Activated CD4-positive, alpha-beta T cell treated with anti-CD3 and anti-CD28 coated beads, Interleukin-2, Interleukin-4, amounts not matched to agents 100 ng/mL and 50 ng/mL, durations not matched to agents 16 hours and 8 hours (primary cell): ENCODE results near the gene AGK.
"Not testable (repeated sequence)": the region's sequence is repeated elsewhere in the genome, so short reads cannot be mapped to it uniquely, and the experiment has no call there.

Source experiments
- DNase-seq: peaks from one replicate; pipeline ENCODE4 v3.0.0-alpha.2; 2020; ENCODE audit warnings: low spot score

AGK gene

DNA sequence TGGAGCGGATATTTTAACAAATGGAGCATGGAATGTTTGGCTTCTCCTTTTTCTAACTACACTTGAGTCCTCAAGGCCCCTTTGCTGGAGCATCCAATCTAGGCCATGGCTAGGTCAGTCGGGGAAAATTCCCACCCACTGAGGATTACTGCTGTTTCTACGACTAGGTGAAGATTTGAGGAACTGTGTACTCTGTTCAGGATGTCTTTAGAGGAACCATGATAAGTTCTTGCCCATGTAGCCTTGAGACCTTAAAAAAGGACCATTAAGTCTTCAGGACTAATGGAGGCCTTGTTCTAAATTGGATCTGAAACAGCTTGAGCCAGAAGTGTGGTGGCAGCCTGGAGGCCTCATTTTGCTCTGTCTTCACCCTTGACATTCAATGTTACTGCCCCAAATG is 6.2 kb downstream of the AGK start:
- DNase-seq: no peak

DNA sequence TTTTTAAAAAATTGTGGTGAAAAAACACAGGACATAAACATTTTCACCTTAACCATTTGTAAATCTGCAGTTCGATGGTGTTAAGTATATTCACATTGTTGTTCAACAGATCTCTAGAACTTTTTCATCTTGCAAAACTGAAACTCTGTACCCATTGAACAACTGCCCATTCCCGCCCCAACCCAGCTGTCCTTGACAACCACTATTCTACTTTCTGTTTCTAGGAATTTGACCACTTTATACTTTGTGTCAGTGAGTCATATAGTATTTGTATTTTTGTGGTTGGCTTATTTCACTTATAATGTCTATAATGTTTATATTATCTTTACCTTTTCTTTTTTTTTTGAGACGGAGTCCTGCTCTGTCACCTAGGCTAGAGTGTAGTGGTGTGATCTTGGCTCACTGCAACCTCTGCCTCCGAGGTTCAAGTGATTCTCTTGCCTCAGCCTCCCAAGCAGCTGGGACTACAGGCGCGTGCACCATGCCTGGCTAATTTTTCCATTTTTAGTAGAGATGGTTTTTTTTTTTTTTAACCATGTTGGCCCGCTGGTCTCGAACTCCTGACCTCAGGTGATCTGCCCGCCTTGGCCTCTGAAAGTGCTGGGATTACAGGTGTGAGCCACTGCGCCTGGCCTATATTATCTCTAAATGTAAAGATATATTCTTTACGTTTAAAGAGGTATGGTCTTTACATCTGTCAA is 6.8 kb downstream of the AGK start:
- DNase-seq: peak; percentile 61

GRCh38 chr7:141558544-141559183 is 7.5 kb downstream of the AGK start:
- peak; percentile 78 for DNase-seq

DNA sequence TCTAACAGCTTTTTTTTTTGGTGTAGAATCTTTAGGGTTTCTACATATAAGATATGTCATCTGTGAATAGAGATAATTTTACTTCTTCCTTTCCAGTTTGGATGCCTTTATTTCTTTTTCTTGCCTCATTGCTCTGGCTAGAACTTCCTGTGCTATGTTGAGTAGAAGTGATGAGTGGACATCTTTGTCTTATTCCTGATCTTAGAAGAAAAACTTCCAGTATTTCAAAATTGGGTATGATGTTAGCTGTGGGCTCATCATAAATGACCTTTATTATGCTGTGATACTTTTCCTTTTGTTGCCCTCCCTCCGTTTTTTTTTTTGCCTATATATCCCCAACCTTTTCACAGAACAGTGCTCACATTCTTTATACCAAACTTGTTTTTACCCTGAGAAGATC is 8.8 kb downstream of the AGK start:
- DNase-seq: no peak

DNA sequence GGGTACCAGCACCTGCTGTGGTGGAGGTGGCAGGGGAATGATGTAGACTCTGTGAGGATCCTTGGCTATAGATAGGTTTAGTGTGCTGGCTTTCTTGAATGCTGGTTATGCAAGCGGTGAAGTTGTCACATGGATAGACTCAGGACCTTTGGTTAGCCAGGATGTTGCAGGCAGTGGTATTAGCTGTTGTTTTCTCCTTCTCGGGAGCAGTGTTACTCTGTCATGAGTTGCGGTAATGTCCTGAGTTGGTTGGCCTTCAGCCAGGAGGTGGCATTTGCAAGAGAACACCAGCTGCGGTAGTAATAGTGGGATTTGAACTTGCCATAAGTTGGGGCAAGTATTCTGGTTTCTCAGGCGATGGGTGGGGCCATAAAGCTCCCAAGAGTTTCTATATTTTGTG is 10.8 kb downstream of the AGK start:
- DNase-seq: no peak

DNA sequence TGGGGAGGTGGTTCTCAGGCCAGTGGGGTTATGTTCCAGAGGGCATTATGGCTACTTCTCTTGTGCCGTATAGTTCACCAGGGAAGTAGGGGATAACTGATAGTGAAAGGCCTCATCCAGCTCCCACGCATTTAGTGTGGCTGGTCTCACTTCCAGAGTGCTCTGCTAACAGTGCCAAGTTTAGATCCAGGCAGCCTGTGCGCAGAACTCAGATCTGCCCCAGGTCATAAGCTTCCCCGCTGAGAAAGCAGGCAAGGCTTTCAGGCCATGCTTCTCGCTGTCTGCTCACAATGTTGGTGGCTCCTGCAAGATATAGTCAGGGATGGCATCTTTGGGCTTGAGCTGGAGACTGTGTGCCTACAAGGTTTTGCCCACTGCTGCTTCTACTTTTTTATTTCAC is 11.3 kb downstream of the AGK start:
- DNase-seq: no peak

DNA sequence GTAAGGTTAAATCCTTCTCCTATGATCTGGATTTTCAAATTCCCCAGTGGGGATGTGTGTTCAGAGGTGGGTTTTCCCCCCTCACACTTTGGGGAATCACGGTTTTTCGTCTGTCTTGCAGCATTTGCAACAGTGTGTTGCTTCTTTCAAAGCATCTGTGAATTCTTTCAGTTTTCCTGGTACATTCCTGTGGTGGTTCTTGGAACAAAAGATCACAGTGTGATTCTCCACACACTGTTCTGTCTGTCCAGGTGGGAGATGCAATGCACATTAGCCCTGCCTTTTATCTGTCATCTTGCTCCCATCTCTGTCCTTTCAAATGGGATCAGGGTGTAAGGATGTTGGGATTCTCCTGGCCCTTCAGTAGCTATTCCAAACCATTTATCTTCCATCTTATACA is 11.8 kb downstream of the AGK start:
- DNase-seq: no peak

GRCh38 chr7:141563956-141564623 is 12.9 kb downstream of the AGK start:
- DNase-seq: peak; percentile 46

DNA sequence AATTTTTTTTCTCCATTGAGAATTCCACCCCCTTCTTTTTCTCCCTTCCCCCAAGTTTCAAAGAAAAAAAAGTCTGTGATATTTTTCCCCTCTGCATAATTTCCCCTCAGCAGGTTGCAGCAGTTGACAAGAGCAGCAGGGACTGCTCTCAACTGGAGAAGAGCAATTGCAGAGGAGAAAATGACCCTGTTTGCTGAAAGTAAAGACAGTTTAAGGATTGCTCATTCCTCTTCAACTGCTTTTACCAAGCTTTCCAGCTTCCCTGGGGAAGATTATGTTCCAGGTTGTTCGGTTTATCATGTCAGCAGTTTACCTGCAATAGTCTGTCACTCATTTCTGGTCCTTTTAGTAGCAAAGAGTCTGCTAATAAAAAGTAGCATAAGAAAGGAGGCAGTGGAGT is 16.2 kb downstream of the AGK start:
- DNase-seq: no peak

GRCh38 chr7:141568227-141568626 is 17.0 kb downstream of the AGK start:
- DNase-seq: no peak

DNA sequence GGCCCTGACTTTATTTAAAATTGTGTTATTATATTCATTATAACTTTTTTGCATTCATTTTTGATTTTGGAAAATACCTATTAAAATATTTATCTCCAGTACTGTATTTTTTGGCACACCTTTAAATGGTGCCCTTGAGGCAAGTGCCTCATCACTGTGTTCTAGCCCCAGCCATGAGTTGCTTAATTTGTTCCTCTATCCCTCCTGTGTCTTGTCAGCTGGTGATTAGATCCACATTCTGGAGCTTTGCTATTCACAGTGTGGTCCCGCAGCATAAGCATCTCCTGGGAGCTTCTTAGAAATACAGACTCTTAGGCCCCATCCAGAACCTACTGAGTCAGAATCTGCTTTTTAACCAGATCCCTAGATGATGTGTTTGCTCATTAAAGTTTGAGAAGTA is 19.8 kb downstream of the AGK start:
- DNase-seq: no peak

GRCh38 chr7:141572175-141572574 is 21.0 kb downstream of the AGK start:
- no peak for DNase-seq

GRCh38 chr7:141573511-141573910 is 22.3 kb downstream of the AGK start:
- DNase-seq: no peak

GRCh38 chr7:141575164-141575563 is 24.0 kb downstream of the AGK start:
- DNase-seq: no peak

DNA sequence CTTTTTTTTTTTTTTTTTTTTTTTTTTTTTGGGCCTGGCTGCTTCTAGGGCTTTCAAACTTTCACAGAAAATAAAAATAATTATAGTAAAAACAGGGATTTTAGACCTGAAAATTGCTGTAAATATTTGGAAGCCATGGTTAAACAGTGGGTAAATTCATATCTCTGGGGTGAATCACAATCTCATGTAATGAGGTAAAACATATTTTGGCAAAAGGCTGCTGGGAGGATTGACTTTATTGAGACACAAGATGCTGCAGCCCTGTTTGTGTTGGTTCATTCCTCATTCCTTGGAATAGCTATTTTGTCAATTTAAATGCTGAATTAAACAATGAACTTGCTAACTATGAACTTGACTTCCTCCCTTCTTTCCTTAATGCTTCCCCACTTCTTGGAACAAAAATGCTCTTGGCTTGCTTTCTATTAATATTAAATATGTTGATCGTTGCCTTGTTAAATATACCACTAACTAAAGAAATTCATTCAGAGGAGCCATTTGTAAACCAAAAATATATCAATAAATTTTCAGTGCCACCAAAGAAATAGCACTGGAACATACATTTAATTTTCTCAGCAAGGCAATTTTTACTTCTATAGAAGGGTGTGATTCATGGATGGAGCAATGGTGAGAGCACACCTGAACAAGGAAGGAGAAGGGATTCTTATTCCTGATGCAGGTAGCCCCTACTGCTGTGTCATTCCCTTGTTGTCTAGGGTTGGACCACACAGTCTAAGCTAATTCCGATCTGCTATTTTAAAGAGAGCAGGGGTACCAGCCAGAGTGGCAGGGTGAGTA is 24.6 kb downstream of the AGK start:
- no peak for DNase-seq

DNA sequence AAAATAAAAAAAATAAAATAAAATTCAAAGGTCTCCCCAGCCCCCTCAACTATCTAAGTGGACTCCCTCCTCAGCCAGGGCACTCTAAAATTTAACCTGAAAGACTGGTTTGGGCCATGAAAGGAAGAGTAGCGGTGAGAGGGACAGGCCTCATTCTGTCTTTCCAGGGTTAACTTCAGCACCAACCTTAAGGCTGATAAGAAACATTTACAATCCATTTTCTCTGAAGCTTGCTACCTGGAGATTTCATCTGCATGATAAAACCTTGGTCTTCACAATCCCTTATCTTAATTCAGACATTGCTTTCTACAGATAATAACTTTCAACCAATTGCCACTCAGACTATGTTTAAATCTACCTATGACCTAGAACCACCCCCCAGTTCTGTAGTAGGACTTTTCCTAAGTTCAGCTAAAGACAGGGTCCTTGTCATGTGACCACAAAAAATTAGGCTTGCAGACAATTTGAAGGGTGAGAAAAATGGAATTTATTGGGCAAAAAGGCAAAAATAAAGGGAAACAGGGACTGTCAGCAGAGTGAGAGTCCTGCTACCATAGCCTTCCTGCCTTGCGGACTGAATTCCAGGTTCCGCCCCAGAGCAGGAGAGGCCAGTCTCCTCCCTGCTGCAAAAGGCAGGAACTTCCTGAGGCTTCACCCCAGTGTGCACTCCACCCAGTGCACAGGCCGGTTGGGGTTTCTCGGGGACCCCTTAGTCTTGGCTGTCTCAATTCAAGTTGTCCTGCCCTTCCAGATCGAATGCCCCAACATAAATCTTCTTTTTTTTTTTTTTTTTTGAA is 26.0 kb downstream of the AGK start:
- no peak for DNase-seq

GRCh38 chr7:141579953-141580352 is 28.7 kb downstream of the AGK start:
- DNase-seq: not testable (repeated sequence)

GRCh38 chr7:141582063-141582462 is 30.9 kb downstream of the AGK start:
- not testable (repeated sequence) for DNase-seq

DNA sequence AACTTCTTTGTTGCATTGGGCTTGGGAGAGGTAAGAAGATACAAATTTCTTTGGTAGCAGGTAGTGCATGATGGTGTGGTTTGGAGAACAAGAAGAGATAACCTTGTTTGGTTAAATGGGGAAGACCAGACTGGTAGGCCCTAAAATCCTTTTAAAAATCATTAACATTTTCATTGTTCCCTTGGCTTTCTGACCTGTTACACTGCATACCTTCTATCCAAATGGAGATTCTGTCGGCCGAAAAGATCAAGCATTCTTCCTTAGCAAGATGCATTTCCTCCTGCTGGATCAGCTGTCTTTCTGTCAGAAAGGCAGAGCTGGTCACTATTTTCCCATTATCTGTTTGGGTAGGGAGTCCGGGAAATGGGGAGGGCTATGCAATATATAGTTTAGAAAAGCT is 33.7 kb downstream of the AGK start:
- DNase-seq: no peak

DNA sequence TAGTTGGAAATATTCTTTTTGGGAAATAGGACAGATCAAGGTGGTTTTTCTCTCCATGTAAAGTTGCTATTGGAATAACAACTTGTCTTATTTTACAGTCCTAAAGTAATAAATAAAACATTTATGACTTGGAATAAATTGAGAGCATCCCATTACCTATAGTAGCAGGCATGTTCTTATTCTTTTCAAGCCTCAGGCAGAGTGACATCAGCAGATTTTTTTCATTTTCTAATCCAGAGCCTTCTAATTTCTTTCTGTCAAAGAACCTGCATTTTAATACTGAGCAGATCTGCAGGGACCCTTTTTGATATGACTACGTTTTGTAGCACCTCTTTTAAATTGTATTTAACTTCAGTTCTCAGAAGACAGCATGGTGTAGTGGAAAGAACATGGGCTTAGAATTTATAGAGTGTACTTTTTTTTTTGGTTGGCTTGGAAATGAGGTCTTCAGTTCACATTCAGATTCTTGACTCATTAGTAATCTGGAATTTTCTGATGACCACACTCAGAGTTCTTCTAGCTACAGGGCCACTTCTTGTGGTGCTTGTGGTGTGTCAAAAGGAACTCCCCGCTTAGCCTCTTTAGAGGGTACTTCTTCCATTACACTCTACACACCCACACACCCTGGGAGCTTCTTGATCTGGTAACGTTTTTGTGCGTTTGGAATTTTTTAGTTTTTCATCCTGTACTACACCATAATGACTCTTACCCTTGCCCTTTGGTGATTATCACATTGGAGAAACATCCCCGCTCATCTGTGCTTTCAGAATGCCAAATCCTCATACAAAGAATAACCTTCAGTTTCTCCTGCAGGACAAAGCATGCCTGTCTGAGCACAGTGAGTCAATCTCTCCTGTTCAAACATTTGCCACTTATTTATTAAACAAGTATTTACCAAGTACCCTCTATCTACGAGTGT is 34.6 kb downstream of the AGK start:
- DNase-seq: peak; percentile 32

GRCh38 chr7:141586878-141587277 is 35.7 kb downstream of the AGK start:
- no peak for DNase-seq
